DND-41 (cell line): ENCODE measurements around the gene DCAF5.
"Not testable (repeated sequence)": the region's sequence is repeated elsewhere in the genome, so short reads cannot be mapped to it uniquely, and the experiment has no call there.

Source experiments
- ATAC-seq: fragments of 200-7000 bp; cut with Tn5 transposase; 3 replicates; pipeline ENCODE4 v1.9.1; 2021; ENCODE audit warnings: low read depth; ENCODE audit not compliant: insufficient read depth
- DNase-seq: peaks from one replicate; pipeline ENCODE4 v3.0.0-alpha.2; 2020
- H2AFZ ChIP-seq: 2 replicates; pipeline ENCODE4 v1.6.0; 2012; ENCODE audit warnings: low read depth, low read length
- H3K27ac ChIP-seq: 2 replicates; pipeline ENCODE4 v1.5.1; 2012; ENCODE audit warnings: low read length, inconsistent platforms
- H3K27me3 ChIP-seq: fragments of 200-600 bp; sonication (generic); 2 replicates; pipeline ENCODE4 v1.6.0; 2012; ENCODE audit warnings: low read length, mild to moderate bottlenecking, inconsistent platforms; ENCODE audit not compliant: insufficient read depth, poor library complexity
- H3K36me3 ChIP-seq: 2 replicates; pipeline ENCODE4 v1.5.1; 2012; ENCODE audit warnings: low read length, inconsistent platforms; ENCODE audit not compliant: insufficient read depth
- H3K4me1 ChIP-seq: 2 replicates; pipeline ENCODE4 v1.5.1; 2012; ENCODE audit warnings: mild to moderate bottlenecking, low read length; ENCODE audit not compliant: insufficient read depth
- H3K4me2 ChIP-seq: 2 replicates; pipeline ENCODE4 v1.6.0; 2012; ENCODE audit warnings: mild to moderate bottlenecking, moderate library complexity, low read length, inconsistent platforms; ENCODE audit not compliant: insufficient read depth
- H3K4me3 ChIP-seq, 2 experiments: fragments of 200-600 bp in 1 of 2; shearing (Covaris generic) in 1 of 2; 2 replicates each; pipeline ENCODE4 v1.5.1; 2012 to 2016; ENCODE audit warnings: inconsistent platforms in 2 of 2, low read length in 2 of 2, mild to moderate bottlenecking in 2 of 2, low read depth in 1 of 2, moderate library complexity in 1 of 2
- H3K79me2 ChIP-seq: 2 replicates; pipeline ENCODE4 v1.6.0; 2012; ENCODE audit warnings: low read length, inconsistent platforms; ENCODE audit not compliant: insufficient read depth
- H3K9ac ChIP-seq: 2 replicates; pipeline ENCODE4 v1.6.0; 2012; ENCODE audit warnings: low read depth, mild to moderate bottlenecking, inconsistent platforms, low read length, moderate library complexity
- H3K9me3 ChIP-seq: 2 replicates; pipeline ENCODE4 v1.5.1; 2012; ENCODE audit warnings: low read length, moderate library complexity, mild to moderate bottlenecking, inconsistent platforms; ENCODE audit not compliant: insufficient read depth, severe bottlenecking
- H4K20me1 ChIP-seq: 2 replicates; pipeline ENCODE4 v1.6.0; 2012; ENCODE audit warnings: low read length; ENCODE audit not compliant: insufficient read depth
- CTCF ChIP-seq: IDR thresholded peaks from 2 replicates; pipeline ENCODE4 v1.5.1; 2012; ENCODE audit warnings: borderline replicate concordance, low read length, moderate library complexity, mild to moderate bottlenecking; ENCODE audit not compliant: poor library complexity, severe bottlenecking; ENCODE audit errors: extremely low read depth
- EZH2 ChIP-seq: IDR thresholded peaks from 3 replicates; pipeline ENCODE4 v1.6.1; 2012; ENCODE audit warnings: borderline replicate concordance, low read depth, mild to moderate bottlenecking, moderate library complexity, low read length, inconsistent platforms; ENCODE audit not compliant: severe bottlenecking

Gene DCAF5

DNA sequence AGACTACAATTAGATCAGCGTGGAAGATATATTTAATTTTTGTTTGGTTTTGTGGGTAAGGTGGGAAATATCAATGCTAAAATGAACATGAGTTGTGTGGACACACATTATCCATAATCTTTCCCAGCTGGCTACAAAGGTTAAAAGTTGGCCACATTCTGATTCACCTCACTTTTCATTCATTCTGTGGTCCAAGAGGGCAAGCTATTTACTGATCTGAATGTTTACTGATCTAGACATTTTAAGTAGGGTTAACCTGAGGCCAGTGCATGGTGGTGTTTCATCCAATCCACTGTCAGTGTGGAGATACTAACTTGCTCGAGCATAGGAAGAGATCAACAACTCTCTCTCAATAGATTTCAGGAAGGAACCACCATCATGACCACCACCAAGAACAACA is 71.6 kb downstream of the DCAF5 start:
- Histone ChIP-seq H3K27ac (no peak overlapping the region), H3K79me2 (no peaks in the 10 kb centered on the region)

GRCh38 chr14:69079747-69080146 is 73.2 kb downstream of the DCAF5 start:
- Histone ChIP-seq H3K9me3 (no peaks in the 10 kb centered on the region), H3K9ac (no peak overlapping the region), H3K79me2 (no peaks in the 10 kb centered on the region), H2AFZ (no peak overlapping the region), H3K27me3 (no peaks in the 10 kb centered on the region), H4K20me1 (no peaks in the 10 kb centered on the region), H3K4me1 (no peaks in the 10 kb centered on the region), H3K4me3 (no peak overlapping the region), H3K27ac (no peak overlapping the region), H3K36me3 (peaks cover 36% of the 10 kb centered on the region), H3K4me2 (no peak overlapping the region)
- ATAC-seq (no peak), DNase-seq (no peak)
- TF ChIP-seq CTCF (no peak), EZH2 (no peak)

More for the DNA sequence above, 71.6 kb downstream of the DCAF5 start:
- Histone ChIP-seq H2AFZ (no peak overlapping the region), H3K4me1 (no peaks in the 10 kb centered on the region), H4K20me1 (no peaks in the 10 kb centered on the region), H3K9me3 (no peaks in the 10 kb centered on the region), H3K4me2 (no peak overlapping the region), H3K9ac (no peak overlapping the region), H3K27me3 (no peaks in the 10 kb centered on the region), H3K4me3 (no peak overlapping the region), H3K36me3 (peaks cover 34% of the 10 kb centered on the region)
- no peak for ATAC-seq
- TF ChIP-seq EZH2 (no peak), CTCF (no peak)
- DNase-seq: no peak

DNA sequence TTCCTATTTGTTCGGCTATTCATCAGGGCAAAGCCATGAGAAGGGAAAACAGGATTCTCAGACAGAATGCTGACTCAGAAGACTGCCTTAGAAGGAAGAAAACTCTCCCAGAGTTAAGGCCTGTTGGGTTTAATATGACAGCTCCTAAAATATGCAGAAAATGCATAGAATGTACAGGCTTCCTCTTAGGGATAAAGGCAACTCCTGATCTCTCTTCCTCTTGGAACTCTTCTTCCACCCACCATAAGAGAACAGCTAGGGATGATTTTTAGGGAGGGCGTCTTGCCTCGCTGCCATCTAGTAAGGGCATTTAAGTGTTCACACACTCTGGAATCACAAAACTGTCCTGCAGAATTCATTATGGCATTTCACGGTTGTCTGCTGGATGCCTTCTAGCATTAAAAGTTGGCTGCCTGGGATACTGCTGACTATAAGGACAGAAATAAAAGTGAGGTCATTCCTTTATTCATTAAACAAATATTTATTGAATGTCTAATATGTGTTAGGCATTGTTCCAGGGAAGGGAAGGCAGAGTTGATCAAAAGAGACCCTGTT is 73.7 kb downstream of the DCAF5 start:
- Histone ChIP-seq H3K4me2 (no peak overlapping the region), H3K79me2 (no peaks in the 10 kb centered on the region), H3K4me3 (no peak overlapping the region), H2AFZ (no peak overlapping the region), H3K27ac (no peak overlapping the region), H3K4me1 (no peaks in the 10 kb centered on the region), H3K36me3 (peaks cover 37% of the 10 kb centered on the region), H3K9ac (no peak overlapping the region), H4K20me1 (no peaks in the 10 kb centered on the region), H3K9me3 (no peaks in the 10 kb centered on the region), H3K27me3 (no peaks in the 10 kb centered on the region)
- ATAC-seq (no peak), DNase-seq (no peak)
- no peak for TF ChIP-seq CTCF
- TF ChIP-seq EZH2: no peak

GRCh38 chr14:69077841-69078240 is 75.1 kb downstream of the DCAF5 start:
- H3K79me2 ChIP-seq: no peaks in the 10 kb centered on the region
- H3K36me3 ChIP-seq: peaks cover 40% of the 10 kb centered on the region
- no peak for DNase-seq
- H3K4me3 ChIP-seq: no peak overlapping the region
- no peak overlapping the region for H3K4me2 ChIP-seq
- TF ChIP-seq EZH2 (no peak), CTCF (no peak)
- no peak overlapping the region for H3K9ac ChIP-seq
- H3K27me3 ChIP-seq: no peaks in the 10 kb centered on the region
- no peak overlapping the region for H3K27ac ChIP-seq
- no peaks in the 10 kb centered on the region for H3K4me1 ChIP-seq
- H2AFZ ChIP-seq: no peak overlapping the region
- no peak for ATAC-seq
- H4K20me1 ChIP-seq: no peaks in the 10 kb centered on the region
- no peaks in the 10 kb centered on the region for H3K9me3 ChIP-seq

DNA sequence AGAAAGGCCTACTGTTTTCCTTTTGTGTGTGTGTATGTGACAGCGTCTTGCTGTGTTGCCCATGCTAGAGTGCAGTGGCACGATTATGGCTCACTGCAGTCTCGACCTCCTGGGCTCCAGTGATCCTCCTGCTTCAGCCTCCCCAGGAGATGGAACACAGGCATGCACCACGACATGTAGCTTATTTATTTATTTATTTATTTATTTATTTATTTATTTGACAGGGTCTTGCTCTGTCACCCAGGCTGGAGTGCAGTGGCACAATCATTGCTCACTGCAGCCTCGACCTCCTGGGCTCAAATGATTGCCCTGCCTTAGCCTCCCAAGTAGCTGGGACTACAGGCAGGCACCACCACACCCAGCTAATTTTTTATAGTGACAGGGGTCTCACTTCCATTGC is 75.7 kb downstream of the DCAF5 start:
- H3K4me2 ChIP-seq, H3K4me1 ChIP-seq, H2AFZ ChIP-seq, DNase-seq, H4K20me1 ChIP-seq, H3K79me2 ChIP-seq, ATAC-seq, H3K27me3 ChIP-seq, H3K9ac ChIP-seq, H3K9me3 ChIP-seq, H3K27ac ChIP-seq, H3K4me3 ChIP-seq: not testable (repeated sequence)
- peaks cover 37% of the 10 kb centered on the region for H3K36me3 ChIP-seq
